Endothelial cell of umbilical vein (primary cell): ENCODE results near the gene PSPN. TPM values are rescaled to one million over a fixed set of nuclear protein-coding genes. Genes with fewer than 3 reads are reported as not detected.

Experiments
- microRNA-seq: library from miRNA; unstranded; fragments of <30 nt; microRNA quantifications from one replicate; pipeline ENCODE4 v1.2.0, GENCODE V29; 2021; ENCODE audit warnings: borderline number of aligned reads, borderline replicate concordance
- polyA plus RNA-seq, 4 experiments: library from polyadenylated mRNA; depleted of rRNA in 3 of 4; stranded (reverse) in 3 of 4; unstranded in 1 of 4; fragments of >200 nt; gene quantifications; 2 replicates each; pipeline versions ENCODE4 v1.2.1 to v1.2.3, GENCODE V29; 2011 to 2012; ENCODE audit warnings: missing spikeins in 1 of 4
- small RNA-seq: library from RNA; depleted of rRNA; stranded (forward); fragments of <200 nt; gene quantifications from one replicate; pipeline ENCODE3, GENCODE V24; 2012; ENCODE audit warnings: low replicate concordance, low read depth; ENCODE audit not compliant: insufficient read depth, insufficient read length
- total RNA-seq: library from RNA; stranded (reverse); gene quantifications from 2 replicates; pipeline ENCODE4 v1.2.3, GENCODE V29; 2021

The PSPN gene
- total and polyA plus RNA-seq, 2 donors (not counting 3 experiments of a cell fraction or from before 2014, with no cell fraction given), result 0.84 to 1.0 TPM

Small RNA genes lying within 50 kb of the gene (microRNA-seq; reads per million reads assigned to microRNA genes)
- gene MIR3940 (16.9 reads per million, percentile 33 among the genes with 10 or more reads in this experiment), gene MIR6790 (not detected), gene MIR6885 (not detected)

Small RNA genes lying within 50 kb of the gene (small RNA-seq; reads per million reads assigned to genes)
- gene MIR6790 (not detected), gene MIR6885 (not detected)

Other genes with a start within 250 kb of the PSPN start
- not detected in 2 replicates for gene ACSBG2, start 240.3 kb downstream of the PSPN start, total RNA-seq
- not detected in 2 replicates for gene ACSBG2, start 240.3 kb downstream of the PSPN start, polyA plus RNA-seq
- 79.2 and 84.8 TPM in 2 replicates for gene MLLT1, start 96.0 kb downstream of the PSPN start, total RNA-seq
- gene MLLT1, start 96.0 kb downstream of the PSPN start, polyA plus RNA-seq, result 43.9 and 52.9 TPM in 2 replicates
- not detected in 2 replicates for gene ACER1, start 42.3 kb downstream of the PSPN start, total RNA-seq
- 0.04 TPM in 1 of 2 replicates, not detected in the other for gene ACER1, start 42.3 kb downstream of the PSPN start, polyA plus RNA-seq
- 120 and 137 TPM in 2 replicates for gene CLPP, start 14.4 kb downstream of the PSPN start, total RNA-seq
- gene CLPP, start 14.4 kb downstream of the PSPN start, polyA plus RNA-seq, result 314 and 533 TPM in 2 replicates
- 48.8 and 50.4 TPM in 2 replicates for gene ALKBH7, start 3.1 kb downstream of the PSPN start, total RNA-seq
- gene ALKBH7, start 3.1 kb downstream of the PSPN start, polyA plus RNA-seq, result 59.4 and 83.2 TPM in 2 replicates
- 56.4 and 58.2 TPM in 2 replicates for gene GTF2F1, start 17.2 kb upstream of the PSPN start, total RNA-seq
- 37.7 and 44.8 TPM in 2 replicates for gene GTF2F1, start 17.2 kb upstream of the PSPN start, polyA plus RNA-seq
- gene KHSRP, start 48.9 kb upstream of the PSPN start, total RNA-seq, result 367 and 372 TPM in 2 replicates
- gene KHSRP, start 48.9 kb upstream of the PSPN start, polyA plus RNA-seq, result 98.0 and 98.3 TPM in 2 replicates
- 0.39 TPM in 1 of 2 replicates, not detected in the other for gene SLC25A41, start 57.8 kb upstream of the PSPN start, total RNA-seq
- 0.06 and 0.21 TPM in 2 replicates for gene SLC25A41, start 57.8 kb upstream of the PSPN start, polyA plus RNA-seq
- gene SLC25A23, start 83.9 kb upstream of the PSPN start, total RNA-seq, result 33.5 and 37.6 TPM in 2 replicates
- 10.2 and 12.8 TPM in 2 replicates for gene SLC25A23, start 83.9 kb upstream of the PSPN start, polyA plus RNA-seq
- gene CRB3, start 88.3 kb upstream of the PSPN start, total RNA-seq, result not detected in 2 replicates
- gene CRB3, start 88.3 kb upstream of the PSPN start, polyA plus RNA-seq, result not detected in 2 replicates
- gene DENND1C, start 105.9 kb upstream of the PSPN start, total RNA-seq, result not detected in 2 replicates
- gene DENND1C, start 105.9 kb upstream of the PSPN start, polyA plus RNA-seq, result not detected in 2 replicates
- gene TUBB4A, start 126.4 kb upstream of the PSPN start, total RNA-seq, result not detected in 2 replicates
- gene TUBB4A, start 126.4 kb upstream of the PSPN start, polyA plus RNA-seq, result not detected in 2 replicates
- gene TNFSF9, start 155.1 kb upstream of the PSPN start, total RNA-seq, result 0.53 and 0.72 TPM in 2 replicates
- 0.52 and 0.88 TPM in 2 replicates for gene TNFSF9, start 155.1 kb upstream of the PSPN start, polyA plus RNA-seq
- not detected in 2 replicates for gene CD70, start 215.2 kb upstream of the PSPN start, total RNA-seq
- gene CD70, start 215.2 kb upstream of the PSPN start, polyA plus RNA-seq, result 0.10 TPM in 1 of 2 replicates, not detected in the other